Mesenchymal stem cell (in vitro differentiated cells and primary cell): ENCODE data around the gene WDR90.

Experiments used
- DNase-seq: peaks from one replicate; pipeline ENCODE4 v3.0.0-alpha.2; 2013
- H2AFZ ChIP-seq: one replicate; pipeline ENCODE4 v1.6.1; 2013; ENCODE audit warnings: low read depth, mild to moderate bottlenecking, control low read depth, inconsistent platforms, low read length, moderate library complexity
- H2AK5ac ChIP-seq: 2 replicates; pipeline ENCODE4 v1.6.1; 2013; ENCODE audit warnings: low read length, moderate library complexity, mild to moderate bottlenecking, inconsistent platforms; ENCODE audit not compliant: severe bottlenecking
- H2BK120ac ChIP-seq: one replicate; pipeline ENCODE4 v1.6.1; 2013; ENCODE audit warnings: low read depth, mild to moderate bottlenecking, inconsistent platforms, low read length, moderate library complexity
- H2BK12ac ChIP-seq, 2 experiments: one replicate each; pipeline ENCODE4 v1.6.1; 2013; ENCODE audit warnings: inconsistent platforms in 2 of 2, low read length in 2 of 2, mild to moderate bottlenecking in 2 of 2, moderate library complexity in 2 of 2, control low read depth in 1 of 2
- H2BK15ac ChIP-seq: one replicate; pipeline ENCODE4 v1.6.1; 2013; ENCODE audit warnings: mild to moderate bottlenecking, low read depth, inconsistent platforms; ENCODE audit not compliant: poor library complexity, severe bottlenecking
- H2BK5ac ChIP-seq: 2 replicates; pipeline ENCODE4 v1.6.1; 2013; ENCODE audit warnings: low read depth, mild to moderate bottlenecking, low read length, control low read depth, inconsistent platforms; ENCODE audit not compliant: poor library complexity, severe bottlenecking
- H3K14ac ChIP-seq, 2 experiments: one replicate each; pipeline ENCODE4 v1.6.1; 2013; ENCODE audit warnings: inconsistent platforms in 2 of 2, low read length in 2 of 2, control low read depth in 1 of 2, mild to moderate bottlenecking in 1 of 2, moderate library complexity in 1 of 2
- H3K18ac ChIP-seq, 2 experiments: one replicate each; pipeline ENCODE4 v1.6.1; 2013; ENCODE audit warnings: inconsistent platforms in 2 of 2, low read length in 2 of 2, control low read depth in 1 of 2, low read depth in 1 of 2, mild to moderate bottlenecking in 1 of 2
- H3K23ac ChIP-seq, 2 experiments: one replicate each; pipeline ENCODE4 v1.6.1; 2013; ENCODE audit warnings: inconsistent platforms in 2 of 2, low read length in 2 of 2, mild to moderate bottlenecking in 2 of 2, moderate library complexity in 2 of 2, control low read depth in 1 of 2
- H3K27ac ChIP-seq: 2 replicates; pipeline ENCODE4 v1.5.1; 2013; ENCODE audit warnings: mild to moderate bottlenecking, moderate library complexity, low read length, control low read depth, inconsistent platforms; ENCODE audit not compliant: poor library complexity, severe bottlenecking
- H3K27me3 ChIP-seq, 2 experiments: 2 replicates each; pipeline versions ENCODE4 v1.6.1 to v1.7.0; 2013; ENCODE audit warnings: low read length in 2 of 2, mild to moderate bottlenecking in 2 of 2, moderate library complexity in 2 of 2, control low read depth in 1 of 2, inconsistent platforms in 1 of 2; ENCODE audit not compliant: control insufficient read depth in 1 of 2, insufficient read depth in 1 of 2
- H3K36me3 ChIP-seq, 2 experiments: 2 replicates each; pipeline versions ENCODE4 v1.6.1 to v1.7.0; 2013; ENCODE audit warnings: low read length in 2 of 2, control low read depth in 1 of 2, inconsistent platforms in 1 of 2, low read depth in 1 of 2, mild to moderate bottlenecking in 1 of 2; ENCODE audit not compliant: insufficient read depth in 2 of 2, control insufficient read depth in 1 of 2
- H3K4ac ChIP-seq, 2 experiments: one replicate each; pipeline ENCODE4 v1.6.1; 2013; ENCODE audit warnings: inconsistent platforms in 2 of 2, low read length in 2 of 2, mild to moderate bottlenecking in 2 of 2, moderate library complexity in 2 of 2, control low read depth in 1 of 2, low read depth in 1 of 2
- H3K4me1 ChIP-seq: 2 replicates; pipeline ENCODE4 v1.6.1; 2013; ENCODE audit warnings: low read depth, low read length, control low read depth; ENCODE audit not compliant: control insufficient read depth, insufficient read depth
- H3K4me2 ChIP-seq: 2 replicates; pipeline ENCODE4 v1.6.1; 2013; ENCODE audit warnings: low read length, mild to moderate bottlenecking, inconsistent platforms; ENCODE audit not compliant: poor library complexity, severe bottlenecking
- H3K4me3 ChIP-seq, 2 experiments: 2 replicates each; pipeline versions ENCODE4 v1.5.1 to v1.7.0; 2013; ENCODE audit warnings: low read length in 2 of 2, mild to moderate bottlenecking in 2 of 2, control low read depth in 1 of 2, low read depth in 1 of 2; ENCODE audit not compliant: insufficient read depth in 1 of 2
- H3K79me1 ChIP-seq: replicated peaks from 2 replicates; pipeline ENCODE4 v1.6.1; 2013; ENCODE audit warnings: mild to moderate bottlenecking, control low read depth, low read length, inconsistent platforms; ENCODE audit not compliant: poor library complexity, severe bottlenecking
- H3K9ac ChIP-seq: 2 replicates; pipeline ENCODE4 v1.7.0; 2013; ENCODE audit warnings: mild to moderate bottlenecking, low read length, moderate library complexity
- H3K9me3 ChIP-seq: 2 replicates; pipeline ENCODE4 v1.7.0; 2013; ENCODE audit warnings: mild to moderate bottlenecking, low read length; ENCODE audit not compliant: control insufficient read depth
- H4K8ac ChIP-seq: one replicate; pipeline ENCODE4 v1.6.1; 2013; ENCODE audit warnings: inconsistent platforms, mild to moderate bottlenecking, low read length, moderate library complexity
- H4K91ac ChIP-seq: one replicate; pipeline ENCODE4 v1.6.1; 2013; ENCODE audit warnings: mild to moderate bottlenecking, low read length, inconsistent platforms
- WGBS: methylation state at CpG from one replicate; pipeline ENCODE4 v1.1.7; 2013; ENCODE audit warnings: mixed read lengths; 5-methylcytosine and 5-hydroxymethylcytosine counted together

Gene WDR90

GRCh38 chr16:709566-710499 lies 60.7 kb downstream of the WDR90 start:
- Histone ChIP-seq H3K18ac (peak overlapping the region in 1 of 2 experiments; percentile 42), H3K14ac (peak overlapping the region in 1 of 2 experiments; percentile 74), H3K4me3 (peak overlapping the region in 1 of 2 experiments; percentile 18), H2BK120ac (no peak overlapping the region), H3K27ac (no peak overlapping the region), H2BK5ac (no peak overlapping the region), H3K36me3 (no peaks in the 10 kb centered on the region), H3K27me3 (peaks cover 43 to 57% of the 10 kb centered on the region in 2 experiments), H2AK5ac (no peak overlapping the region), H3K4me2 (no peak overlapping the region), H2AFZ (no peak overlapping the region), H3K79me1 (peaks cover 4% of the 10 kb centered on the region), H2BK12ac (peak overlapping the region; percentile 28 to 64), H4K91ac (peak overlapping the region; percentile 45), H4K8ac (no peak overlapping the region), H3K9ac (peak overlapping the region; percentile 51), H2BK15ac (no peak overlapping the region), H3K9me3 (no peaks in the 10 kb centered on the region), H3K4ac (no peak overlapping the region), H3K23ac (peak overlapping the region in 1 of 2 experiments; percentile 32), H3K4me1 (peaks cover 42% of the 10 kb centered on the region)
- DNase-seq = peak; percentile 92
- 46% methylated on average over 30 of the region's 30 CpGs for WGBS

- peaks cover 45% of the 10 kb centered on the region for H3K4me1 ChIP-seq
- no peak overlapping the region for H3K14ac ChIP-seq
- H2AFZ ChIP-seq = no peak overlapping the region
- H3K27ac ChIP-seq = no peak overlapping the region
- peak overlapping the region; percentile 23 for H2BK120ac ChIP-seq
- H3K4me3 ChIP-seq = no peak overlapping the region
- H2BK15ac ChIP-seq = no peak overlapping the region
- no peak overlapping the region for H4K8ac ChIP-seq
- DNase-seq = no peak
- H3K4ac ChIP-seq = no peak overlapping the region
- peak overlapping the region; percentile 45 for H4K91ac ChIP-seq
- 80% methylated on average over 21 of the region's 21 CpGs for WGBS
- H2BK12ac ChIP-seq = peak overlapping the region in 1 of 2 experiments; percentile 60
- no peaks in the 10 kb centered on the region for H3K36me3 ChIP-seq
- peaks cover 43 to 54% of the 10 kb centered on the region in 2 experiments for H3K27me3 ChIP-seq
- H3K4me2 ChIP-seq = no peak overlapping the region
- peak overlapping the region; percentile 51 for H3K9ac ChIP-seq
- no peak overlapping the region for H3K18ac ChIP-seq
- H3K9me3 ChIP-seq = no peaks in the 10 kb centered on the region
- H2BK5ac ChIP-seq = no peak overlapping the region
- no peak overlapping the region for H2AK5ac ChIP-seq
- peaks cover 4% of the 10 kb centered on the region for H3K79me1 ChIP-seq
- H3K23ac ChIP-seq = no peak overlapping the region
Observed at GRCh38 chr16:710500-711075, 61.4 kb downstream of the WDR90 start.

- H2BK5ac ChIP-seq = no peak overlapping the region
- H3K4ac ChIP-seq = no peak overlapping the region
- 78% methylated on average over 12 of the region's 12 CpGs for WGBS
- no peak overlapping the region for H3K23ac ChIP-seq
- H3K4me3 ChIP-seq = no peak overlapping the region
- peaks cover 45% of the 10 kb centered on the region for H3K4me1 ChIP-seq
- no peaks in the 10 kb centered on the region for H3K36me3 ChIP-seq
- peaks cover 6% of the 10 kb centered on the region for H3K79me1 ChIP-seq
- H3K18ac ChIP-seq = no peak overlapping the region
- no peak overlapping the region for H2AFZ ChIP-seq
- H4K8ac ChIP-seq = no peak overlapping the region
- H3K27me3 ChIP-seq = peaks cover 42 to 54% of the 10 kb centered on the region in 2 experiments
- H3K9me3 ChIP-seq = no peaks in the 10 kb centered on the region
- no peak overlapping the region for H2BK12ac ChIP-seq
- DNase-seq = no peak
- H3K14ac ChIP-seq = no peak overlapping the region
- H2BK120ac ChIP-seq = no peak overlapping the region
- H3K9ac ChIP-seq = no peak overlapping the region
- no peak overlapping the region for H3K4me2 ChIP-seq
- no peak overlapping the region for H2AK5ac ChIP-seq
- H3K27ac ChIP-seq = no peak overlapping the region
- peak overlapping the region; percentile 49 for H2BK15ac ChIP-seq
- H4K91ac ChIP-seq = no peak overlapping the region
Observed at GRCh38 chr16:711084-711483, 61.9 kb downstream of the WDR90 start.
